Fibroblast of gingiva (primary cell): ENCODE measurements around the gene YKT6.
"Not testable (repeated sequence)": the region's sequence is repeated elsewhere in the genome, so short reads cannot be mapped to it uniquely, and the experiment has no call there.

Source experiments
- DNase-seq: peaks from one replicate; pipeline ENCODE4 v3.0.0-alpha.2; 2011; ENCODE audit warnings: low read depth

YKT6 gene

GRCh38 chr7:44172352-44172751 is 28.4 kb upstream of the YKT6 start:
- DNase-seq = no peak

- no peak for DNase-seq
Observed at GRCh38 chr7:44172803-44173424, 27.9 kb upstream of the YKT6 start.

GRCh38 chr7:44173911-44174693 is 26.7 kb upstream of the YKT6 start:
- no peak for DNase-seq

GRCh38 chr7:44174694-44174948 is 26.2 kb upstream of the YKT6 start:
- not testable (repeated sequence) for DNase-seq

GRCh38 chr7:44175730-44176129 is 25.0 kb upstream of the YKT6 start:
- no peak for DNase-seq

GRCh38 chr7:44176486-44176885 is 24.3 kb upstream of the YKT6 start:
- DNase-seq = no peak

- DNase-seq = no peak
Observed at GRCh38 chr7:44177570-44178131, 23.1 kb upstream of the YKT6 start.

- DNase-seq = no peak
Observed at GRCh38 chr7:44180631-44181030, 20.1 kb upstream of the YKT6 start.

GRCh38 chr7:44182827-44183226 is 18.0 kb upstream of the YKT6 start:
- DNase-seq = no peak

- no peak for DNase-seq
Observed at GRCh38 chr7:44183386-44183785, 17.4 kb upstream of the YKT6 start.

GRCh38 chr7:44184206-44184872 is 16.4 kb upstream of the YKT6 start:
- DNase-seq = peak; percentile 34

GRCh38 chr7:44184873-44185446 is 15.8 kb upstream of the YKT6 start:
- no peak for DNase-seq

GRCh38 chr7:44185729-44186128 is 15.0 kb upstream of the YKT6 start:
- DNase-seq = no peak

GRCh38 chr7:44186736-44187135 is 14.0 kb upstream of the YKT6 start:
- DNase-seq = no peak

- no peak for DNase-seq
Observed at GRCh38 chr7:44187636-44188416, 13.0 kb upstream of the YKT6 start.

- DNase-seq = no peak
Observed at GRCh38 chr7:44188480-44189225, 12.1 kb upstream of the YKT6 start.

- no peak for DNase-seq
Observed at GRCh38 chr7:44189286-44189992, 11.3 kb upstream of the YKT6 start, which contains the start of gene GCK. TSS of gene GCK (minus strand) at chr7:44189439. CDS start at chr7:44188953, 486 bp downstream.

GRCh38 chr7:44189993-44190872 is 10.5 kb upstream of the YKT6 start:
- no peak for DNase-seq

GRCh38 chr7:44191171-44191570 is 9.6 kb upstream of the YKT6 start:
- DNase-seq = no peak
